Erythroblast (primary cell): ENCODE results near the gene MYRIP.

Source experiments
- GATA1 ChIP-seq: IDR thresholded peaks from 2 replicates; pipeline ENCODE4 v1.6.1; 2011; ENCODE audit warnings: low read depth, mild to moderate bottlenecking, control low read depth, low read length, moderate library complexity
- POLR2A ChIP-seq: IDR thresholded peaks from 2 replicates; pipeline ENCODE4 v1.6.1; 2011; ENCODE audit warnings: mild to moderate bottlenecking, low read length

DNA sequence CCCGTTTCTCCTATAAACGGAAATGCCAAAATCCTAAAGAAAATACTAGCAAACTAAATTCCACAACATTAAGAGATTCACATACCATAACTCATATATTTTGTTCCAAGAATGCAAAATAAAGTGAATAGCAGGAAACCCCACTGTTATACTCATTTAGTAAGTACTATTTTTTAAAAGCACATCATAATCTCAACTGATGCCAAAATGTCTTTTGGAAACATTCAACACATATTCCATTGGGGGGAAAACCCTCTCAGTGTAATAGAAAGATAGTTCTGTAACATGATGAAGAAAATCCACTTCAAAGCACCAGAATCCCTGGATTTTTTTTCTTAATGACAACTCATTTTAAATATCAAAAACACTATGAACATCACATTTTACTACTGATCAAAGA is 407.1 kb downstream of the MYRIP start:
- TF ChIP-seq POLR2A (no peak), GATA1 (no peak)
